ENCODE results near the gene DMRTA2.

The DMRTA2 gene

DNA sequence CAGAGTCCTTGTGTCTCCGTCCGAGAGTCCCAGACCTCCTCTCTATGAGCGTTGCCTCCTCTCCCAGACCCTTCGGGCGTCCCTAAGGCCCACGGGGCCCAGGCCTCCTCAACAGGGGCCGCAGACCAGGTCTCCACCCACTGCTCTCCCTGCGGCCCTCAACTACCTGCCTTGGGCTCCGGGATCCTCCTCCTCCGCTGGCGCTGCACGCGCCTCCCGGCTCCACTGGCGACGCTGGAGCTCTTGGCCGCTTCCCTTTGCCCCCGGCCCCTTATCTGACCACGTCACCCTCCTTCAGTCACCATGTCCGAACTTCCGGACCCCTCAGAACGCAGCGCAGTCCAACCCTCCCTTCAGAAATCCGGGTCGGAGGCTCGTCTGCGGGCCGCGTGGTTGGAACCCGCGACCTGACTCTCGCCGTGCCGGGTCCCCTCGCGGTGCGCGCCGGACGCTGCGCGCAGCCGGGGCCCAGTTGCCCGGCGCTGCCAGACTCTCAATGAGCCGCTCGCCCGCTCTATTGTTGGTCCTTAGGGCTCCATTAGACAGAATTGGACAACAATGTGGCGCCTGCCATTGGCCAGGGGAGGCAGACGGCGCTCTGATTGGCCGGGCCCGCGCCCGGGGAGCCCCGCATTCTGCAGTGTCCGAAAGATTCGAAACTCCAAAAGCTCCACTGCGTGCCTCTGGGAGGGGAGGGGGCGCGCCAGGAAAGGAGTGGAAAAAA lies at the start of gene DMRTA2:
DMRTA2 (minus strand) TSS at position 498 of the 724 bp plus-strand sequence. CDS start 1,907 bp downstream, outside the sequence.
- no peak for DNase-seq (ENCODE audit: low spot score)
- FAIRE-seq = no peak

DNA sequence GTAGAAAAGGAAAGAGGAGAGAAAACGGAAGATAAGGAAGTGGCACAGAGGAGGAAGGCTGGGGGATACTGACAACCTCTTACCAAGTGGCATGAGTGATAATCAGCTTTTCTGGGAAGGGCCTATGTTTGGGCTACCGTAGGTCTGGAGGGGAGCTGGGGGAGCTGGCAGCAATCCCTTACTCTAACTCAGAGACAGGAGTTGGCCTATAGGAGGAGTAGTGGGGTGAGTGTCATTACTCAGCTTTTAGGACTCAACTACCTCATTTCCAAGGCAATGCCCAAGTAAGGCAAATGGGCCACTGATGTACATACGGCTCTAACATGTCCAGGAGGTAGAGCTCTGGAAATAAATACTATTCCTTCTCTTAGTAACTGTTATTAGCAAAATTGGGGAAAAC lies 48.7 kb upstream of the DMRTA2 start:
- FAIRE-seq (no peak), DNase-seq (ENCODE audit: low spot score) (no peak)

DNA sequence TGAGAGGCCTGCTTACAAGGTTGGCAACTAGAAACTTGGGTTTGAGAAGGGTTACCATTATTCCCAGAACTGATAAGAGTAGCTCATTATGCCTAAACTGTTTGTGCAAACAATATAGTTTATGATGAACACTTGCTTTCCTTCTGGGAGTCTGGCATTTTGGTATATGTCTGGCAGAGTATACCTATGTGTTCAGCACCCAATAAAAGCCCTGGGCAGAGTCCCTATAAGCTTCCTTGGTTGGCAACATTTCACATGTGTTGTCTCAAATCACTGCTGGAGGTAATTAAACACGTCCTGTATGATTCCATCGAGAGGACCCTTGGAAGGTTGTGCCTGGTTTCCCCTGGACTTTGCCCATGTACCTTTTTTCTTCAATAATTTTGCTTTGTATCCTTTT lies 39.7 kb upstream of the DMRTA2 start:
- FAIRE-seq (no peak), DNase-seq (ENCODE audit: low spot score) (no peak)

DNA sequence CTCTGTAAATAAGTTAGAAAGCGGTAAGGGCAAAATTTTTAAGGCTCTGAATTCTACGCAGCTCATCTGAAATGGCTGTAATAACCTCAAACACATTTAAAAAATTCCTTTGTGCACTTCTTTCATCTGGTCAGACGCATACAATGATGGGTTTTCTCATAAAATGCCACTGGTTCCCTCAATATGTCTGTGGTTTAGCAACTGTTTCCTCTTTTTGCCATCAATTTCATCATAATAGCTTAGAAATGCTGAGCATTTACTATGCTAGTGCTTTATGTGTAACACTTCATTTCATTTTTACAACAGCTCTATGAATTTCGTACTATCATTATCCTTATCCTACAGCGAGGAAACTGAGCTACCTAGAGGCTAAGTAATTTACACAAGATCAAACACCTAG lies 35.3 kb upstream of the DMRTA2 start:
- no peak for FAIRE-seq
- DNase-seq (ENCODE audit: low spot score) = no peak

DNA sequence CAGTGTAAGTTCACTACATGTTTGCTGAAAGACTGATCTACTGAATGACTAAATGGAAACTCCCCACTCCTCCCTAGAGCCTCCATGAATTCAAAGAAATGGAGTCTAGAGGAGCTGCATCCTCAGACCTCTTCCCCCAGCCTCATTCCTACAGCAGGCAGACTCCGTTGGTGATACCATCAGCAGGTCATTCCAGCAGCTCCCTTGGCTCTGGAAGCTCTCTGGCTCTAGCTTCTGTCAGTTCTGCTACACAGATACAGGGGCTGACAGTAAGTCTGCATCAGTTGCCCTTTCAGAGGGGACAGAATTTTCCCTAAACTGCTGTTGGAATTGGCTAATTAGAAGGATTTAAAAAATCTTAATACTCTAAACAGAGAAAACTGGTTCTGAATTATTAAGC lies 31.7 kb upstream of the DMRTA2 start:
- FAIRE-seq = no peak
- DNase-seq (ENCODE audit: low spot score) = no peak

DNA sequence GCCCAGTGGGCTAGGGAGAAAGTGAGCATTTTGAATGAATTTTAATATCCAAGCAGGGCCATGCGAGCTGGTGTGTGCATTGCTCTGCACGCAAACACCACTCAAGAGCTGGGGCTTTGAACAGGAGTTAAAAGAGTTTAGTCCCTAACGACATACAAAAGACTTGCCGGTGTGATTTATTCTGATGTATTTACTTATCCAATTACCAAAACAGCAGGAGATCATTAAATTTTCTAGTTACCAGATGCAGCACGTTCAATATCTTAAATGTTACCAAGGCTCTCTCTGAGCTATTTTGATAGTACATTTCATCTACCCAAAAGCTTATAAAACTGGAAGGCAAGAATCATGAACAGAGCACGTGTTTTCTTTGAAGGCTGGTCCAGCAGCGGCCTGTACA lies 30.0 kb upstream of the DMRTA2 start:
- no peak for FAIRE-seq
- no peak for DNase-seq (ENCODE audit: low spot score)

DNA sequence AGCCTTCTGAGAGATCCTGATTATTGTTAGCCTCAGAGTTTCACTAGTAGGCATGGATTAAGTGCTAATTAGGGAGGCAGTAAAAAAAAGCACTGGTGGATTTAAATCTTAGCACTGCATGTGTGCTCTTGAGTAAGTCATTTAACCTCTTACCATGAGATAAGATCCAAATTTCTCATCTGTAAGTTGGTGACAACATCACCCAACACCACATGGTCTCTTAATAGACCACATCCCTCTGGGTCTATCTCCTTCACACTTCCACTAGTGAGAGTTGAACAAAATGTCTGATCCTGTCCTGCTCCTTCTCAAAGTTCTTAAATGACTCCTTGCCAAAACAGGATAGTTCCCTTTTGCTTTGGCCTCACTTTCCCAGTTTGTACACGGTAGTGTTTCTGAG lies 29.5 kb upstream of the DMRTA2 start:
- DNase-seq (ENCODE audit: low spot score) = no peak
- FAIRE-seq = no peak

DNA sequence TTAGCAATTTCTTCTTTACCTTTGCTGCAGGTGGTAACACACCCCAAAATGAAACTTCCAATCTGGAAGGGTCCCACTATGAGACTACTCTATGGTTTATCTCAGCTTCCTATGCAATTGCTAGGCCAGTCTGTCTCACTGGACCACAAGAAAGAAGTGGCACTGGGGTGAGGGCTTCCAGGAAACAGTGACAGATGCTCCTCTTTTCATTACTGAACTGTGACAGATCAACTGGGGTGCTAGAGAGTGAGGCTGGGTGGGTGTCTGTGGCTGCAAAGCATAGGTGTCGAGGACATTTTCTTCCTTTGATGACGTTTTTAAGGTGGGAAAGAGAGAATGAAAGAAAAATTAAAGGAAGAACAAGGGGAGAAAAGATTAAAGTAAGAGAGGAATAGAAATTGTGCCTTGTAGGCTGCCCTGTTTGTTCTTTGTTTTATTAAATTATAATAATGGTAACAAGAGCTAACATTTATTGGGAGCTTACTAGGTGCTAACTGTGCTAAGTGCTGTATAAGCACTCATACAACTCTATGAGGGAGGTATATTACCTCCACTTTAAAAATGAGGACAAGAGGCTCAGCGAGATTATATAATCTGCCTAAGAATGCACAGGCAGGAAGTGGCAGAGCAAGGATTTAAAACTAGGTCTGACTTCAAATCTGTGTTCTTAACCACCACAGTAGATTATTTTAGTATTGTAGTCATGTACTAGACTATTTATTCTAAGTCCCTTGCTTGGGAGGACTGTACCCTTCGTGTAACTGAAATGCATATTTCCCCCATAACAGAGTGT lies 27.8 kb upstream of the DMRTA2 start:
- FAIRE-seq = no peak

GRCh38 chr1:50447961-50448360 lies 24.7 kb upstream of the DMRTA2 start:
- DNase-seq (ENCODE audit: low spot score) (no peak), FAIRE-seq (no peak)

More for the DNA sequence above, 27.8 kb upstream of the DMRTA2 start:
- DNase-seq (ENCODE audit: low spot score) = no peak

DNA sequence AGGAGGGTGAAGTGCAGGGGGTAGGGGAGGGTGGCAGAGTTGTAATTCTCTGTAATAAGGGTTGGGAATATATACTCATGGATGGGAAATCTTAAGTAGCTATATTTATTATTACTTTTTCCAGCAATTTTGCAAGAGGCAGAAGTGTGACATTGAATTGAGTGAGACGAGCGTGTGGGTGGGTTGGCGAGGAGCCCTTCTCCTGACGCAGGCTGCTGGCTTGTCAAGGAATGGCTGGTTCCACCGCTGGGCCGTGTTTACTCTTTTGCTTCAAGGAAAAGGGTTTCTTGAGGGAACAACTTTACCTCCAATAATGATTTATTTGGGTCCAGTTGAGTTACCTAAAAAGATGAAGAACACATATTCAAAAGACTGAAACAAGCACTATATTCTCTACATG lies 17.9 kb upstream of the DMRTA2 start:
- FAIRE-seq (no peak), DNase-seq (ENCODE audit: low spot score) (no peak)

GRCh38 chr1:50438945-50439344 lies 15.7 kb upstream of the DMRTA2 start:
- DNase-seq (ENCODE audit: low spot score) (no peak), FAIRE-seq (no peak)

DNA sequence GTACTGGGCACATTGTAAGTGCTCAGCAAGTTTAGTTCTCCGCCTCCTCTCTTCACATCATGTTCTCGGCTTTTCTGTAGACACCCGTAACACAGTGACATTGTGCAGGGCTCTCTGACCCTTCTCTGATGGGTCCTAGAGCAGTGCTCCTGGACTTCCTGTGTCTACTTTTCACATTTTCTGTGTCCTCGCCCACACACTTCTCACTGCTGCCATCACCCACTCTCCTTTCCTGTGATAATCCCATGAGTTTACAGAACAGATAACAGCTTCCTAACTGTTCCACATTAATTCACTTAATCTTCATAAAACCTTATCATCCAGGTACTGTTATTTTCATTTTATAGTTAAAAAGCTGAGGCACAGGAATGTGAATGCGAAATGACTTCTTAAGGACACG lies 13.2 kb upstream of the DMRTA2 start:
- no peak for FAIRE-seq
- no peak for DNase-seq (ENCODE audit: low spot score)

GRCh38 chr1:50430010-50430405 lies 6.8 kb upstream of the DMRTA2 start:
- FAIRE-seq (no peak), DNase-seq (ENCODE audit: low spot score) (no peak)

DNA sequence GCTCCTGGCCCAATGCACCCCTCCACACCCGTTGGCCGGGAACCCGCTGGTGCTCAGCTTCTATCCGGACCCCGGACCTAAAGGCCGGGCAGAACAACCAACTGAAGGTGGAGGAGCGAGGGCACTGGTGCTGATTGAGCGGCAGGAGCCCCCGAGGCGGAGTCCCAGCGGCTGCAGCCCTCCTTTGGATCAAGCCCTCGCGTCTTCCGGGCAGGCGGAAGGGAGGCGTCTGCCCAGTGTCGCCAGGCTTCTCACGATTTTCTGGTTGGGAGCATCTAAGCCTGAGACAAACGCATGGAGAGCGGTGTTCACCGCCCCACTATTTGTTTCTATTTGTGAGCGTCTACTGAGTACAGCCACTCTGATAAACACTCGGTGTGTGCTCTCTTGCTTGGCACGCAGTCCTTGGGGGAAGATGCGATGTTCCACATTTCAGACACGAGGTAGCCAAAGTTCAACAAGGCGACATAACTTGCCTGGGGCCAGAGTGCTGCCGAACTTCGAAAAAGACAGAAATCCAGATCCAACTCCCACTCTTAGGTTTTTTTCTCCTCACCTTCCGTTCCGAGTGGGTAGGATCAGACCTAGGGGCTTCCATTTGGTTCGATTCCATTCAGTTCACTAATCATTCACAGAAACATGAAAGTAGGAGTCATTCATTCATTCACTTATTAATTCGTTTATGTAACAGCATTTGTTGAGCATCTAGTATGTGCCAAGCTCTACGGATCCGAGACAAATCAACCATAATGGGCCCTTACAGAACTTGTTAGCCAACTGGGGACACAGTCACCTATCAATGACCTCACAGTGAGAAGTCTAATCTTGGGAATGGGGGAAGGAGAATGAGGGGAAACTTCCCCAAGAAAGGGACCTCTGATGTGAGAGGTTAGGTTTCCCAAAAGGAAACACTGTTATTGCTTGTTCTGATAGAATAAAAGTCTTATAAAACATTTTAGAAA lies 4.9 kb upstream of the DMRTA2 start:
- no peak for DNase-seq (ENCODE audit: low spot score)
- no peak for FAIRE-seq

- DNase-seq (ENCODE audit: low spot score) = no peak
- no peak for FAIRE-seq
These were observed 4.0 kb upstream of the DMRTA2 start for GRCh38 chr1:50427086-50427817.

- FAIRE-seq (no peak), DNase-seq (ENCODE audit: low spot score) (no peak)
These were observed 3.5 kb upstream of the DMRTA2 start for GRCh38 chr1:50426702-50427085.

- no peak for DNase-seq (ENCODE audit: low spot score)
- FAIRE-seq = peak; percentile 53
These were observed 3.0 kb upstream of the DMRTA2 start for GRCh38 chr1:50426108-50426700.

- DNase-seq (ENCODE audit: low spot score) = no peak
- FAIRE-seq = no peak
These were observed 2.3 kb upstream of the DMRTA2 start for GRCh38 chr1:50425376-50426107.

DNA sequence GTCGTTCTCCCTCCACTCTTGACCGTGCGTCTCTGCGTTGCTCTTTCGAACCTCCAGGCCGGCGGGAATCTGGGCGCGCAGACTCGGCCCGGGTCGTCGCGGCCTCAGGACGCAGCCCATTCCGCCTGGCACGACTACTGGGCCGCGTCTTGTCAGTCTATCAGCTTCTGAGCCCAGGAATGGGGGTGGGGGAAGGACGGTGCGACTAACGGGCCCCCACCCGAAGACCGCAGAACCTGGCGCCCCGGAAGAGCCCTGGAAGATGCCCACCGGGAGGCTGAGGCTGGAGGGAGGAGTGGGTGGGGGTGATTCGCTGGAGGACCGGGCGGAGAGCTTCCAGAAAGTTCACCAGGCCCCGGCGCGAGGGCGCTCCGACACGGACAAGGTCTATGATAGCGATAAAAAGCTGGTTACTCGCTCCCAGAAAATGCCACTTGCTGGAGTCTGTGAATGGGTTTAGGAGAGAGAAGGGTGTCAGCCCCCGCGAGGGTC lies 1.7 kb upstream of the DMRTA2 start:
- FAIRE-seq (no peak), DNase-seq (ENCODE audit: low spot score) (no peak)
